AG09319 (cell line): Measurements from ENCODE around the gene RBM20.

Experiments
- DNase-seq: peaks from one replicate; pipeline ENCODE4 v3.0.0-alpha.2; 2010; ENCODE audit warnings: low read depth; ENCODE audit errors: extremely low read depth
- TF ChIP-seq, protein P1 (sequence below): IDR thresholded peaks from 2 replicates; pipeline ENCODE4 v1.5.1; 2011; ENCODE audit warnings: low read depth, mild to moderate bottlenecking, inconsistent platforms, low read length, moderate library complexity

The RBM20 gene

DNA sequence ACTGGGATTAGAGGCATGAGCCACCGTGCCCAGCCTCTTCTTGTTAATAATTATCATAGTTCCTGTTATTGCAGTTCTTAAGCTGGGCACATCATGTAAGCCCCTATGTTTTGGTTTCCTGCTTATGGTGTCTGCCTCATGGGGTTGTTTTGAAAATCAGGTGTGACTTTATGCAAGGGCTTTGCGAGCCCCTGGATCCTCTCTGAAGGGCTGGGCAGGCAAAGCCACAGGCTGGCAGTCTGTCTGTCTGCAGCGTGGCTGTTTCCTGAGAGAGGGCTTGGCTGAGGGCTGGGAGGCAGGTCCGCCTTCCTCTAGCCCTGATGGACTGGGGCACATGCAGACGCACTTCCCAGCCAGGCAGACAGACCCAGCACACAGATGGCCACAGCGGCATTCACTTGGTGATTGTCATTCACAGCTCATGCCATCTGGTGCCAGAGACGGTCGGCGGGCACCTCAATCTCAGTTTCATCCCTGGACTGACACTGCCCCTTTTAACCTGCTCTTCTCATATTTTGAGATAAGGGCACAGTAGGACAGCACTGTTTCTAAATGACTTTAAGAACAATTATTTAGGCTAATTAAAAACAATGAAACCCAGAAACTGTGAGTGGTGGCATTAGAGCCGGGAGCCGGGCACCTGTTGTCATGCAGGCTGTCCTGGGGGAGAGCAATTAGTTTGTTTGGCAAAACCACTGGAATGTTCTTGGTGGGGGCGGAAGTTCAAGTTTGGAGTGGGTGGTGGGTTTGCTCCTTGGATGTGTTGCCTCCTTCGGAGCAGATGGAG is 35.5 kb downstream of the RBM20 start:
- DNase-seq: no peak
- TF ChIP-seq, protein P1, sequence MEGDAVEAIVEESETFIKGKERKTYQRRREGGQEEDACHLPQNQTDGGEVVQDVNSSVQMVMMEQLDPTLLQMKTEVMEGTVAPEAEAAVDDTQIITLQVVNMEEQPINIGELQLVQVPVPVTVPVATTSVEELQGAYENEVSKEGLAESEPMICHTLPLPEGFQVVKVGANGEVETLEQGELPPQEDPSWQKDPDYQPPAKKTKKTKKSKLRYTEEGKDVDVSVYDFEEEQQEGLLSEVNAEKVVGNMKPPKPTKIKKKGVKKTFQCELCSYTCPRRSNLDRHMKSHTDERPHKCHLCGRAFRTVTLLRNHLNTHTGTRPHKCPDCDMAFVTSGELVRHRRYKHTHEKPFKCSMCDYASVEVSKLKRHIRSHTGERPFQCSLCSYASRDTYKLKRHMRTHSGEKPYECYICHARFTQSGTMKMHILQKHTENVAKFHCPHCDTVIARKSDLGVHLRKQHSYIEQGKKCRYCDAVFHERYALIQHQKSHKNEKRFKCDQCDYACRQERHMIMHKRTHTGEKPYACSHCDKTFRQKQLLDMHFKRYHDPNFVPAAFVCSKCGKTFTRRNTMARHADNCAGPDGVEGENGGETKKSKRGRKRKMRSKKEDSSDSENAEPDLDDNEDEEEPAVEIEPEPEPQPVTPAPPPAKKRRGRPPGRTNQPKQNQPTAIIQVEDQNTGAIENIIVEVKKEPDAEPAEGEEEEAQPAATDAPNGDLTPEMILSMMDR: no peak

DNA sequence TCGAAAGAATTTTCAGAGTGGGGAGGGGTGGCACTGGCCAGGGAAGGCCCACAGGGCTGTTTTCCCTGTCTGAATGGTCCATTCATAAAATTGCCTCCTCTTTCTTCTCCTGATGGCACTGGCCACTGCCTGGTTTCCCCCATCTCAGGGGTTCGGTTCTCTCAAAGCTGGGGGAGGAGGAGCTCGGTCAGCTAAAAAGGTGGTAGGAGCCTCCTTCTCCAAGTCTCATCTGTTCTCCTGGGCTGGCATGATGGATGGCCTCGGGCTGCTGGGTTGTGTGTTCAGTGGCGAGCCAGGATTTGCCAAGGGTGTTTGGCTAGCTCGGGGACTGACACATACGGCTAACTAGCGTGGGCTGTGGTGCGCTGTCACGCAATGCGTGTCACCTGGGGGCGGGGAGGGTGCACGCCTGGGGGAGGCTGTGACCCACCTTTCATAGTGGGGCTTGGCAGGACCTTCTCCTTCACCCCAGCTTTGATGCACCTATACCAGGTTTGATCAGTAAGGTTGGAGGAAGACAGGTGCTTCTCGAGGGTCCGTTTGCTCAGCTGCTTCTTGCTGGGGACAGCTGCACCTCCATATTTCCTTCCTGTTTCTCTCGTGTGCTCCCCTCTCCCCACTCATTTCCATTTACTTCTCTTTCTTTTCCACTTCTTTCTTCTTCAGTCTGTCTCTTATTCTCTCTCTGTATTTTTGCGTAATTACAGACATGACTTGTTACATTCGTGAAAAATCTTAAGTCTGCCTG is 36.3 kb downstream of the RBM20 start:
- no peak for DNase-seq
- TF ChIP-seq, protein P1: no peak

DNA sequence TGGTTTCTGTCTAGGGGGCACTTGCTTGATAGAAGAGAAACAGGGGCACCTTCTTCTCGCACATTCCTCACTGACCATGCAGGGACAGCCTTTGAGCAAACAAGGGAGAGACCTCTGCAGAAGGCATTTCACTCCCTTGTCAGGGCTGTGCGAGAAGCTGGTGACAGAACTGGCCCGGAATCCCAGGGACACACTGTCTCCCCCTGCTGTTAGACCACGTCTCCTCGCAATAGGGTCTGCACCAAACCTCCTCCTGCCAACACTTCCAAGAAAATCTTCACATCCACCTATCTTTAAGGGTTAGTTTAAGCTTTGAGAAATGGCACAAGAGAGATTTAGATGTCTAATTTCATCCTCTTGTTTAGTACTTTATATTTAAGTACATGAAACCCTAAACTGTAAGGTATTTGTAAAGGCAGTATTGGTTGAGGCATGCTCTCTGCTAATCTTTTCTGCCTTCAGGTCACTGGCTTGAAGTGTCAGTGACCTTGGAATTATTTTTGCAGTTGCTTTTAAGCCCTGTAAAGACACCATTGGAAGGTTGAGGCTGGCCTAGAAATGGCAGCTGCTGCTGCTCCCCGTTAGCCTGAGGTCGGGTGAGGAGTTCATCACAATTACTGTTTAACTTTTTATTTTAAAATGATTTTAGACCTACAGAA is 37.0 kb downstream of the RBM20 start:
- TF ChIP-seq, protein P1: peak; percentile 47
- no peak for DNase-seq

DNA sequence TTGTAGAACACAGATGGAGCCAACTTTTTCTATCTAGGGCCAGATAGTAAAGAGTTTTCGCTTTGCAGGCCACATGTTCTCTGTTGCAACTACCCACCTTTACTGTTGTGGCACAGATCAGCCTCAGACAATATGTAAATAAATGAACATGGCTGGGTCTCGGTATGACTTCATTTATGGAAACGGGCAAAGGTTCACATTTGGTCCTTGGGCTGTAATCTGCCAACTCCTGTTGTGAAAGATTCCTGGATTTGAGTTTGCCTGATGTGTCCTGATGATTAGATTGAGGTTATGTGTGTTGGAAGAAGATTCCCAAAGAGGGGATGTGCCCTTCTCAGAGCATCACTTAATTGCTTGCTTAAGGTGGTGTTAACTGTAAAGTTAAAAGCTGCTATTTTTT is 38.2 kb downstream of the RBM20 start:
- no peak for DNase-seq
- TF ChIP-seq, protein P1: no peak

DNA sequence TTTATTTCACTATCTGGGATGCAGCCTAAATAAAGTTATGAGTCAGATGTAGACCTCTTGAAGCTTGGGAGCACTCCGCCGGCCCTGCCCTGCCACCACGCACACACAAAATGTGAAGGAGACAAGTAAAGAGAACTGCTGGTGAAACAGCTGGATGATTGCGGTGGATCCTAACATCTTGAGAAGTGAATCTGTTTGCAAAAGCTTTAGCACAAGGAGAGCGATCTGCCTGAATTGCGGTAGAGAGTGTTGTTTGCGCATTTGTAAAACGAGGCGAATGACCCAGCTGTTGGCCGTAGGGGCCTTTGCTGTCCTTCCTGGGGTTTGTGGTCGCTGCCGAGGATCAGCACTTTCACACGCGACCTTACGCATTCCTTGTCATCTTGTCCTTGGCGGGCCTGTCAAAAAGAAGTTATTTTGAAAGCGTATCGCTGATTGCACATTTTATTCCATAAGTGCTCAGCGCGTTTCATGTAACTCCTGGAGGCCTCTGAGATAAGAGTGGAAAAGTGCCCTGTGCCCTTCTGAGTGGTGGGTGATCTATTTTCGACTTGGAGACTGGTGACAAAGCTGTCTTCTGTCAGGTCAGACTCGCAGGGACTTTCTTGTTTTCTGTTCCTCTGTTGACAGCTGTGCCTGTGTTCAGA is 40.8 kb downstream of the RBM20 start:
- TF ChIP-seq, protein P1: no peak
- no peak for DNase-seq

DNA sequence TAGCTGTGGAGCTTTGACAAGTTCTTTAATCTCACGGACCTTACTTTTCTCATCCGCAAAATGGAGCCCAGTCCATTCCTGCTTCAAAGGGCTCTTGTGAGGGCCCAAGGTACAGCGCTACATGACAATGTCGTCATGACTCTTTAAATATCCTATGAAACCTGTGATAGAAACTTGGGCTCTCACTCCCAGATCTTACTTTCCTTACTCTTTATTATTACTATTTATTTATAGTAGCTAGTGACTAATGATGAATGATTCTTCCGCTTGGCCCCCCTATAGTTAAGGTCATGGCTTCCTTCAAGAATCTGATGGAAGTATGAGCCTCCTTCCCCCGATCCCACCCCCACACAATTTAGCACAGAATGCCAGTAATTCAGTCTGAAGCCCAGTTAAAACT is 41.9 kb downstream of the RBM20 start:
- TF ChIP-seq, protein P1: no peak
- DNase-seq: no peak

DNA sequence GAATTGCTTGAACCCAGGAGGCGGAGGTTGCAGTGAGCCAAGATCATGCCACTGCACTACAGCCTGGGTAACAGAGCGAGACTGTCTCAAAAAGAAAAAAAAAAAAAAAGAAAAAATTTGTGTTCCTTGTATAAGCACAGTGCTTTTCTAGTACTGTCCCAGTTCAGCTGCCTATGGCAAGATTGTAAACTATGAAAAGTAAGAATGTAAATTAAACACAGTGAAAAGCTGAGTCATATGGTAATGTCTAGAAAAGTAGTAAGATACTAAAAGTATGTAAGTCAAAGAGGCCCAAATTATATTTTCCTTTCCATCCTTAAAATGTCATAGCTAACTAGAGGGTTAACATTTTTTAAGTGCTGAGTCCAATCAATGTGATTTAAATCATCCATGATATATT is 42.8 kb downstream of the RBM20 start:
- TF ChIP-seq, protein P1: no peak
- no peak for DNase-seq
